CD4-positive, alpha-beta memory T cell (primary cell): ENCODE results near the gene WDR4. TPM values are rescaled to one million over a fixed set of nuclear protein-coding genes. Genes with fewer than 3 reads are reported as not detected.
"Not testable (repeated sequence)": the region's sequence is repeated elsewhere in the genome, so short reads cannot be mapped to it uniquely, and the experiment has no call there.

ENCODE experiments used
- CTCF ChIA-PET: fragments of 350-600 bp; sonication (Branson Sonifier 250); formaldehyde crosslinking; loops from one replicate; lab custom pipeline; 2021; ENCODE audit warnings: inconsistent platforms; ENCODE audit not compliant: partially characterized antibody; lab: Charles Lee
- POLR2A ChIA-PET: fragments of 350-600 bp; sonication (Branson Sonifier 250); formaldehyde crosslinking; loops from one replicate; lab custom pipeline; 2021; ENCODE audit not compliant: partially characterized antibody; lab: Charles Lee
- DNase-seq, 5 donors: peaks; one replicate each; pipeline versions ENCODE4 v3.0.0 to v3.0.0-alpha.2; 2020 to 2022; ENCODE audit warnings: mixed read lengths in 1 of 5
- H3K27ac ChIP-seq: one replicate; pipeline ENCODE4 v1.7.0; 2013; ENCODE audit warnings: low read depth, low read length
- H3K27me3 ChIP-seq: 2 replicates; pipeline ENCODE4 v1.7.0; 2013; ENCODE audit warnings: mild to moderate bottlenecking, low read length, moderate library complexity; ENCODE audit not compliant: insufficient read depth
- H3K36me3 ChIP-seq: 2 replicates; pipeline ENCODE4 v1.7.0; 2013; ENCODE audit warnings: mild to moderate bottlenecking, low read length, moderate library complexity; ENCODE audit not compliant: insufficient read depth
- H3K4me1 ChIP-seq: 2 replicates; pipeline ENCODE4 v1.7.0; 2013; ENCODE audit warnings: mild to moderate bottlenecking, low read length, moderate library complexity; ENCODE audit not compliant: insufficient read depth
- H3K4me3 ChIP-seq, 2 donors: one replicate each; pipeline ENCODE4 v1.7.0; 2013; ENCODE audit warnings: low read length in 2 of 2, mild to moderate bottlenecking in 1 of 2
- H3K9me3 ChIP-seq, 2 donors: one replicate each; pipeline ENCODE4 v1.7.0; 2013; ENCODE audit warnings: low read length in 2 of 2, control low read depth in 1 of 2; ENCODE audit not compliant: control insufficient read depth in 1 of 2
- H3K27ac Mint-ChIP-seq, 7 donors: one replicate each; pipeline ENCODE4 v1.8.0; 2020 to 2021; ENCODE audit warnings: mixed read lengths in 7 of 7, mild to moderate bottlenecking in 6 of 7, inconsistent platforms in 3 of 7, moderate library complexity in 3 of 7
- H3K27me3 Mint-ChIP-seq, 2 donors: one replicate each; pipeline ENCODE4 v1.8.0; 2020 to 2021; ENCODE audit warnings: mixed read lengths in 2 of 2
- H3K36me3 Mint-ChIP-seq, 2 donors: one replicate each; pipeline ENCODE4 v1.8.0; 2020 to 2021; ENCODE audit warnings: mixed read lengths in 2 of 2, inconsistent platforms in 1 of 2, mild to moderate bottlenecking in 1 of 2
- H3K4me1 Mint-ChIP-seq, 4 donors: one replicate each; pipeline ENCODE4 v1.8.0; 2020 to 2021; ENCODE audit warnings: mixed read lengths in 4 of 4, mild to moderate bottlenecking in 1 of 4
- H3K4me3 Mint-ChIP-seq, 8 donors: one replicate each; pipeline ENCODE4 v1.8.0; 2020 to 2021; ENCODE audit warnings: mixed read lengths in 8 of 8, mild to moderate bottlenecking in 7 of 8, moderate library complexity in 6 of 8, inconsistent platforms in 3 of 8
- H3K9me3 Mint-ChIP-seq, 8 donors: one replicate each; pipeline ENCODE4 v1.8.0; 2020 to 2021; ENCODE audit warnings: mixed read lengths in 8 of 8, mild to moderate bottlenecking in 5 of 8, inconsistent platforms in 3 of 8, moderate library complexity in 1 of 8
- intact Hi-C: fragments of 100-400 bp; cut with micrococcal nuclease; formaldehyde crosslinking; loops from one replicate; pipeline ENCODE4 v1.15.1; 2023
- polyA plus RNA-seq, 2 donors: library from polyadenylated mRNA; unstranded; fragments of 300-500 nt; fragmentation: Illumina TruSeq; gene quantifications; one replicate each; pipeline ENCODE4 v1.2.3, GENCODE V29; 2021
- total RNA-seq, 2 experiments: library from RNA; stranded (reverse); gene quantifications; one replicate each; pipeline ENCODE4 v1.2.3, GENCODE V29; 2021

The WDR4 gene
- total and polyA plus RNA-seq, 4 experiments from 2014 or later: 7.3 to 27.5 (median 17.0) TPM

- no peaks in the 10 kb centered on the region for H3K9me3 Mint-ChIP-seq
- peaks cover 0 to 3% (median under 1%) of the 10 kb centered on the region in 4 donors for H3K4me1 Mint-ChIP-seq
- no peak overlapping the region for H3K27ac Mint-ChIP-seq
- DNase-seq: no peak
- H3K36me3 ChIP-seq: peaks cover 58% of the 10 kb centered on the region
- H3K36me3 Mint-ChIP-seq: peaks cover 35 to 43% of the 10 kb centered on the region in 2 donors
- H3K27me3 Mint-ChIP-seq: no peaks in the 10 kb centered on the region
- H3K9me3 ChIP-seq: no peaks in the 10 kb centered on the region
- no peak overlapping the region for H3K4me3 ChIP-seq
- H3K4me1 ChIP-seq: no peaks in the 10 kb centered on the region
- POLR2A ChIA-PET: interaction anchor here (1.1 kb wide), 1 partner anchor 12 kb away, joined by 3 read pairs; no protein-coding TSS in a partner anchor
- no peak overlapping the region for H3K27ac ChIP-seq
- CTCF ChIA-PET: interaction anchor here (0.8 kb wide), 1 partner anchor 25 kb away, joined by 3 read pairs; no protein-coding TSS in a partner anchor
- H3K27me3 ChIP-seq: no peaks in the 10 kb centered on the region
- intact Hi-C loops: no loop called here
- no peak overlapping the region for H3K4me3 Mint-ChIP-seq
These were observed 36.3 kb downstream of the WDR4 start for GRCh38 chr21:42843056-42843455.

GRCh38 chr21:42841916-42842655 is 37.3 kb downstream of the WDR4 start:
- H3K36me3 ChIP-seq: peaks cover 53% of the 10 kb centered on the region
- POLR2A ChIA-PET: not testable (repeated sequence)

DNA sequence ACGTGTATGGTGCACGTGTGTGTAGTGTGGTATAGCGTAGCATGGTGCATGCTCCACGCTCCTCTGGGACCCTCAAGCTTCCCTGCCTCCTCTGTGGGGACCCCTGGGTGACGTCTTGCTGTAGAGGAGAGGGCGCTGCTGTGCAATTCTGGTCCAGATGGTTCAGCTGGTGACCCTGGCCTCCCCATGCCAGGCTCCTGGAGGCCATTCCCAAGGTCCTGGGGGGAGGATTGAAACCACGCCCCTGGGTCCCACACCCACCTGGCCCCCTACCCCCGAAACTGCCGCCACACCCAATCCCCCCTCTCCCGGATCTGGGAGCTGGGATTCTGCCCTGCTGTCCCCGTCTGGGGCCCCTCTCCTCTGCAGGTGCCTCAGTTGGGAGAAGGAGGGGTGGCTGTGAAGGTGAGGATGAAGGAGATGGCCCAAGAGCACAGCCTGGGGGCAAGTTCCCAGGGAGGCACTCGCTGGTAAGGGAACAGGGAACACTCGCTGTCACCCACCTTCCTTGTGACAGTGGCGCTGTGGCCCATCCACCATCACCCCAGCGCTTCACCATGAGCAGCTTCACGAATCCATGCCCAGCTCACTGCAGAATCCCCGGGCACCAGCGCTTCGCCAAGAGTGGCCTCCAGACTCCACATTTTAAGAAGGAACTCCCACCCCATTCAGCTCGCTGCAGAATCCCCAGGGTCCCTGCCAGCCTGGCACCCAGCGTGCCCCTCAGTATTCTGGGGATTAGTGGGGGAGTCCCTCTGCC is 38.0 kb downstream of the WDR4 start:
- H3K4me1 ChIP-seq: no peaks in the 10 kb centered on the region
- Mint-ChIP-seq H3K4me1 (peaks cover 0 to 3% (median under 1%) of the 10 kb centered on the region in 4 donors), H3K27me3 (no peaks in the 10 kb centered on the region), H3K27ac (no peak overlapping the region), H3K4me3 (no peak overlapping the region), H3K36me3 (peaks cover 27 to 34% of the 10 kb centered on the region in 2 donors), H3K9me3 (no peaks in the 10 kb centered on the region)
- intact Hi-C loops: no loop called here
- H3K9me3 ChIP-seq: no peaks in the 10 kb centered on the region
- POLR2A ChIA-PET: no interaction called here
- no peak for DNase-seq
- H3K27ac ChIP-seq: no peak overlapping the region
- H3K4me3 ChIP-seq: no peak overlapping the region
- CTCF ChIA-PET: no interaction called here
- peaks cover 52% of the 10 kb centered on the region for H3K36me3 ChIP-seq
- H3K27me3 ChIP-seq: no peaks in the 10 kb centered on the region

More at GRCh38 chr21:42841916-42842655, 37.3 kb downstream of the WDR4 start:
- H3K4me3 ChIP-seq, H3K27me3 ChIP-seq, H3K4me1 Mint-ChIP-seq, DNase-seq, H3K4me3 Mint-ChIP-seq, intact Hi-C loops, H3K4me1 ChIP-seq, H3K27me3 Mint-ChIP-seq, H3K9me3 Mint-ChIP-seq, H3K27ac Mint-ChIP-seq, H3K9me3 ChIP-seq, H3K27ac ChIP-seq: not testable (repeated sequence)
- CTCF ChIA-PET: interaction anchor here (0.8 kb wide), 1 partner anchor 24 kb away, joined by 3 read pairs; no protein-coding TSS in a partner anchor
- H3K36me3 Mint-ChIP-seq: peaks cover 27 to 39% of the 10 kb centered on the region in 2 donors

- no peaks in the 10 kb centered on the region for H3K27me3 Mint-ChIP-seq
- H3K4me1 Mint-ChIP-seq: peaks cover 0 to 2% (median under 1%) of the 10 kb centered on the region in 4 donors
- H3K27ac Mint-ChIP-seq: no peak overlapping the region
- H3K27ac ChIP-seq: no peak overlapping the region
- ChIA-PET CTCF (no interaction called here), POLR2A (no interaction called here)
- DNase-seq: no peak
- no peak overlapping the region for H3K4me3 Mint-ChIP-seq
- H3K27me3 ChIP-seq: no peaks in the 10 kb centered on the region
- peaks cover 21 to 30% of the 10 kb centered on the region in 2 donors for H3K36me3 Mint-ChIP-seq
- H3K4me1 ChIP-seq: no peaks in the 10 kb centered on the region
- H3K9me3 Mint-ChIP-seq: no peaks in the 10 kb centered on the region
- H3K4me3 ChIP-seq: no peak overlapping the region
- peaks cover 45% of the 10 kb centered on the region for H3K36me3 ChIP-seq
- intact Hi-C loops: no loop called here
- H3K9me3 ChIP-seq: no peaks in the 10 kb centered on the region
These were observed 38.8 kb downstream of the WDR4 start for GRCh38 chr21:42840411-42841155.

DNA sequence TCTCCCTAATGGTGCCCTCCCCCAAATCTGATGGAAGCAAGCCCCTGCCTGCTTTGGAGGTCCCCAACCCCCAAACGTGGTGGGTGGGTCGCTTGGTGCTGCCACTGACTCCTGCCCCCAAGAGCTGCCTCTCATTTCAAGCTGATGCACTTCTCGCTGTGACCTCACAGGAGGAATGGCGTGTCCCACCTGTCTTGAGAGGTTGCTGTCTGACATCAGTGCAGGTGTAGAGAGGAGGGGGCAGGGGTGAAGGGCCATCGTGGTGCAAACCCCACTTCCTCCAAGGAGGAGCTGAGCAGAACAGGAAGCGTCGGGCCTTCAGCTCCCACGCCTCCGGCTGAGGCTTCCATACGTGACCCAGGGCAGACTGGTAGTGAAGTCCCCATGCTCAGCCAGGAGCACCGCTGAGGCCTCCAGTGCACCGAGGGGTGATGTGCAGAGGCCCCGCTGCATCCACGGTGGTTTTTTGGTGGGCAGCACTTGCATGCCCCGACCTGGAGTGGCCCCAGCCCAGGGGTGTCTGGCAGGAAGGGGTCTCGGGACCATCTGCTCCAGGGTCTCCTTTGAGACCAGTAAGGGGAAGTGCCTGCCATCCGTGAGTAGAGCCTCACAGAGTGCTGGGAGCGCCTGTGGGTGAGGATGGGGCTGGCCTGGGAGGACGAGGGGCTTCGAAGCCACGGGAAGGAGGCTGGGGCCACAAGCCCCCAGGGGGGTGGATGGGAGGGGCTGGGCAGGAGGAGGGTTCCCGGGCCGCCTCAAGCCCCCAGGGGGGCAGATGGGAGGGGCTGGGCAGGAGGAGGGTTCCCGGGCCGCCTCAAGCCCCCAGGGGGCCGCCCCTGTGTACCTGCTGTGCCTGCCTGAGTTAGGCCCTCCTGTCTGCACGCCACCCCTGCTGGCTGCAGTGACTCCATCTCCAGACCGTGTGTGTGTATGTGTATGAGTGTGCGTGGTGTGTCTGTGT is 39.8 kb downstream of the WDR4 start:
- POLR2A ChIA-PET: no interaction called here
- H3K27ac Mint-ChIP-seq: peak overlapping the region in 1 of 7 donors; percentile 71
- H3K9me3 Mint-ChIP-seq: no peaks in the 10 kb centered on the region
- Histone ChIP-seq H3K27ac (no peak overlapping the region), H3K36me3 (peaks cover 39% of the 10 kb centered on the region), H3K4me1 (no peaks in the 10 kb centered on the region), H3K9me3 (no peaks in the 10 kb centered on the region), H3K27me3 (no peaks in the 10 kb centered on the region), H3K4me3 (no peak overlapping the region)
- CTCF ChIA-PET: no interaction called here
- no peak overlapping the region for H3K4me3 Mint-ChIP-seq
- DNase-seq: no peak
- H3K4me1 Mint-ChIP-seq: peaks cover 0 to 2% (median under 1%) of the 10 kb centered on the region in 4 donors
- H3K27me3 Mint-ChIP-seq: no peaks in the 10 kb centered on the region
- intact Hi-C loops: no loop called here
- H3K36me3 Mint-ChIP-seq: peaks cover 14 to 21% of the 10 kb centered on the region in 2 donors

GRCh38 chr21:42838212-42838690 is 41.1 kb downstream of the WDR4 start:
- H3K4me1 Mint-ChIP-seq, H3K27me3 ChIP-seq, H3K4me1 ChIP-seq, H3K27me3 Mint-ChIP-seq, H3K4me3 Mint-ChIP-seq, intact Hi-C loops, H3K27ac ChIP-seq, DNase-seq, H3K9me3 Mint-ChIP-seq, H3K9me3 ChIP-seq, CTCF ChIA-PET, POLR2A ChIA-PET, H3K4me3 ChIP-seq: not testable (repeated sequence)
- H3K36me3 Mint-ChIP-seq: peaks cover 9 to 11% of the 10 kb centered on the region in 2 donors
- H3K36me3 ChIP-seq: peaks cover 30% of the 10 kb centered on the region
- H3K27ac Mint-ChIP-seq: peak overlapping the region in 1 of 7 donors; percentile 68
